HG02973 (cell line): ENCODE results near the gene PRPF19.

ENCODE experiments used
- ATAC-seq: cut with Tn5 transposase; IDR thresholded peaks from one replicate; pipeline ENCODE4 v1.9.1; 2021; ENCODE audit warnings: moderate library complexity; ENCODE audit not compliant: unreplicated experiment

The PRPF19 gene

DNA sequence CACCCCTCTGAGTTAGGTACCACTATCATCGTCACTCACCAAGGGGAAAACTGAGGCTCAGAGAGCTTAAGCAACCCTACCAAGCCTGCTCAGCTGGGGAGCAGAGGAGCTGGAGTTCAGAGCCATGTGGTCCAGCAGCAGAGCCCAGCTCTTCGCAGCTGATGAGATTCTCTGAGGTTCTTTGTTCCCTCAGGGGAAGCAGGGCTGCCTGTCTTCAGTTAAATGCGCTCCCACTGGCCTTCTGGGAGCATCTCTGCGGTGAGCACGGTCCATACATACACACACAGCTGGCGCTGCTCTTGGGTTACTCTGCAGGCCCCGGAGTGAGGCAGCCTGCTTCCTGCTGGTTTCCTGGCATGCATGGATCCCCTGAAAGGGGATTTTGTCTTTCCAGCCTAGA is 45.4 kb downstream of the PRPF19 start:
- no peak for ATAC-seq

DNA sequence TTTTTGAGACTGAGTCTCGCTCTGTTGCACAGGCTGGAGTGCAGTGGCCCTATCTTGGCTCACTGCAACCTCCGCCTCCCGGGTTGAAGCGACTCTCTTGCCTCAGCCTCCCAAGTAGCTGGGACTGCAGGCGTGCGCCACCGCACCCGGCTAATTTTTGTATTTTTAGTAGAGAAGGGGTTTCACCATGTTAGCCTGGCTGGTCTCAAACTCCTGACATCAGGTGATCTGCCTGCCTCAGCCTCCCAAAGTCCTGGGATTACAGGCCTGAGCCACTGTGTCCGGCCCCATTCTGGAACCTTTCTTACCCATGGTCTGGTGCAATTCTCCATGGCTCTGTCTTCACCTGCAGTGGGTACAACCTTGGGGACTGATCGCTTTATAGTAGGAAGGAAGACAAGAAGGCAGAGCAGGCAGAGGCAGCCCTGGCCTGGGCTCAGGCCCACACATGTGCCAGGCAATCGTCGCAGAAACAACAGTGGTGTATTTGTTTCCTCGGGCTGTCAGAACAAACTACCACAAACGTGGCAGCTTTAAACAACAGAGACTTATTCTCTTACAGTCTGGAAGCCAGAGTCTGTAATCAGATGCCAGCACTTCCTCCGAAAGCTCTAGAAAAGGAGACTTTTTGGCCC is 46.7 kb downstream of the PRPF19 start:
- no peak for ATAC-seq

- no peak for ATAC-seq
Observed at GRCh38 chr11:60858731-60859464, 47.5 kb downstream of the PRPF19 start.

- no peak for ATAC-seq
Observed at GRCh38 chr11:60858236-60858635, 48.1 kb downstream of the PRPF19 start.

DNA sequence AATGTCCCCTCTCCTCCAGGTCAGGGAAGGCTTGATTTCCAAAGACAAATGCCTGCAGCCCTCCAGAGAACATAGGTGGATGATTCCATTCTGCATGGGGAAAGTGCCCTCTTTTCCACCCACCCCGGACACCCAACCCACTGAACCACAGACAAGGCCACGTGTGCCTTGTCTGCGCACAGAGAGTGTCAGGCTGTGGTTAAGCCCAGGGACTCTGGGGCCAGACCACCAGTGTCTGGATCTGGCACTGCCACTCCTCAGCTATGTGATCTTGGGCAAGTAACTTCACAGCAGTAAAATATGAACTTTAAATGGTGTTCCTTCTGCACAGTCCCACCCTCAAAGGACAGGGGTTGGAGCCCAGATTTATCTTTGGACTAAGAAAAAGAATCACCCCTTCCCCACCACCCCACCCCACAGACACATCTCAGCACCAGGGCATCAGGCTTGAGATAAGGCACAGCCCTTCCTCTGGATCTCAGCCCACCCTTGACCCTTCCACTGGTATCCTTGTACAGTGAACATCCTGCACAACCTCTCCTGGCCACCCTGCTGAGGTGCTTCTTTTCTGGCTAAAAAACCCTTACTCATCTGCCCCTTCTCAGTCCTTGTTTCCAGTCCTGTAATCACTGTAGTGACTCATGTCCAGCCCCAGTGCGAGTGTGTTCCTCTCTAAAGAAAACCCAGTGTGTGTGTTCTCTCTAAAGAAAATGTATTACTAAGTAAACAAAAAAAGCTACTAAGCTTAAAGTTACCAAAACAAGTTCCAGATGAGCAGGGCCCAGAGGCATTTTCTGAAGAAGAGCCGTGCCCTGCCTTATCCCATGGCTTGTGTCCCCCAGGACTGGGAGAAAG is 48.8 kb downstream of the PRPF19 start:
- no peak for ATAC-seq

DNA sequence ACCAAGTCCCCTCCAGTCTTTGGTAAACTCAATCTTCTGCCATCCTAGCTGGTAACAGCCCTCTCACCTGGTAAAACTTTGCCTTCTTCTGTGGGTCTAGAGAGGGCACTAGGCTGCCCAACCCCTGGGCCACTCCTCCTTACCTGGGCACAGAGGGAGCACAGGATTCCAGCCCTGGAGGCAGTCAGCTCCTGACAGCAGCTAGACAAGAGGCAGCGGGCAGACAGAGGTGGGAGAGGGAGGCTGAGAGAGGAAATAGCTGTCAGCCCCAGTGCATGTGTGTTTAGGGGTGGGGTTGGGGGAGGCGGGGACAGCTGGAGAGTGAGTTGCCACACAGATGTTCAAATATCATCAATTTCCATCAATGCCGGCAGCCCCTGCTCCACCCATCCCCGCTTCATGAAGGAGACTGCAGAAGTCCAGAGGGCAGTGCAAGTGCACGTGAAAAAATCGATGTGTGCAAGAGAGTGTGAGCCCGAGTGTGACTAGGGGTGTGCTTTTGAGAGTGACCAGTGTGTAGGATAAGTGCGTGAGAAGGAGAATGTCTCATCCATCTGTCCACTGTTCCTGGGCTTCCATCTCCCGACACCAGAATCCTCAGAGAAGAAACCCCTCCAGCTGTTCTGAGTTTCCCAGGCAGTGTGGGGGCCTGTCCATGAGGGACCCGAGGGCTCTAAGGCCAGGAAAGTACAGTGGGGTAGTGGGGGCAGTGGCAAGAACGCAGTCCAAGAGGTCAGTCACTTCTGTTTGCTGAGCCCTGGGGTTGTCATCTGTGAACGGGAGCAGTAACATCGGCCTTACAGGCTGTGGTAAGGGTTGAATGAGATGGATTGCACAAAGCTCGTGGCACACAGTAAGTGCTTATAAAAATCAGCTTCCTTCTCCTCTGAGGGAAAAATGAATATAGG is 50.4 kb downstream of the PRPF19 start, which contains the start of gene PTGDR2:
Gene PTGDR2 (minus strand): TSS at position 225 of the 908 bp plus-strand sequence. CDS start 2,228 bp downstream, outside the sequence.
- no peak for ATAC-seq

DNA sequence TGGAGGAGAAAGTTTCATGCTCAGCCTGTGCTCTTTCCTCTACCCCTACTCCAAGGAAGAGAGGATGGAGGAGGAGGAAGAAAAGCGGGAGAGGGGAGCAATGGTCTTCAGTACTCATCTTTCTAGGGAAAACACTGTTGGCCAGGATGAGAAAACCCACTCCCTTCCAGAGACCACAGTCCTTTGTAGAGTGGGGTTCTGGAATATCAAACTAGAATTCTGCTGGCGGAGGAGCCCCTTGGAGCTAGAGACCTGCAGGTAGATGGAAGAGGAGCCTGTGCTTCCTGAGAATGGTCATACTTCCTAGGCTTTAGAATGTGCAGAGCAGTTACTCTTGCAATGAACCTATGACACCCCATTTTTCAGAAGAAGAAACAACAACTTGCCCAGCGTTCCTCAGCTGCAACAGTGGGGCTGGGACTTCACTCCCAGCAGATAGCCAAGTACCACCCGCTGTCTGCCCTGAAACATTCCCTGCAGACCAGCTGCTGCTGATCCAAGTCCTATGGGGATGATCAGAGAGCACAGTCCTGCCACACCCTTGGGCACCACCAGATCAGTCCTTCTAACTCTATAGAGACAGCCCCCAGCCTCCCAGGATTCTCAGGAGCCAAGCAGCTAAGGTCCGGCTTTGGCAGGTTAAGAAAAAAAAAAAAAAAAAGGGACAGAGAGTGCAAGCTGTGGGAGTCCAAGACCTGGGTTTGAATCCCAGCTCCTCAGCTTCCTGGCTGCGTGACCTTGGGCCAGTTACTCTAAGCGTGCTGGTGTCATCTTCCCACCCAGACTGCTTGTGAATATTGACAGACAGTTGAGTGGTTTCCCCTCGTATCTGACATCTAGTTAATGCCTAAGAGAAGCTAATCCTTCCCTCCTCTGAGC is 51.3 kb downstream of the PRPF19 start:
- ATAC-seq: no peak

GRCh38 chr11:60854140-60854846 is 52.1 kb downstream of the PRPF19 start:
- ATAC-seq: no peak

GRCh38 chr11:60852982-60853950 is 53.1 kb downstream of the PRPF19 start:
- ATAC-seq: no peak

DNA sequence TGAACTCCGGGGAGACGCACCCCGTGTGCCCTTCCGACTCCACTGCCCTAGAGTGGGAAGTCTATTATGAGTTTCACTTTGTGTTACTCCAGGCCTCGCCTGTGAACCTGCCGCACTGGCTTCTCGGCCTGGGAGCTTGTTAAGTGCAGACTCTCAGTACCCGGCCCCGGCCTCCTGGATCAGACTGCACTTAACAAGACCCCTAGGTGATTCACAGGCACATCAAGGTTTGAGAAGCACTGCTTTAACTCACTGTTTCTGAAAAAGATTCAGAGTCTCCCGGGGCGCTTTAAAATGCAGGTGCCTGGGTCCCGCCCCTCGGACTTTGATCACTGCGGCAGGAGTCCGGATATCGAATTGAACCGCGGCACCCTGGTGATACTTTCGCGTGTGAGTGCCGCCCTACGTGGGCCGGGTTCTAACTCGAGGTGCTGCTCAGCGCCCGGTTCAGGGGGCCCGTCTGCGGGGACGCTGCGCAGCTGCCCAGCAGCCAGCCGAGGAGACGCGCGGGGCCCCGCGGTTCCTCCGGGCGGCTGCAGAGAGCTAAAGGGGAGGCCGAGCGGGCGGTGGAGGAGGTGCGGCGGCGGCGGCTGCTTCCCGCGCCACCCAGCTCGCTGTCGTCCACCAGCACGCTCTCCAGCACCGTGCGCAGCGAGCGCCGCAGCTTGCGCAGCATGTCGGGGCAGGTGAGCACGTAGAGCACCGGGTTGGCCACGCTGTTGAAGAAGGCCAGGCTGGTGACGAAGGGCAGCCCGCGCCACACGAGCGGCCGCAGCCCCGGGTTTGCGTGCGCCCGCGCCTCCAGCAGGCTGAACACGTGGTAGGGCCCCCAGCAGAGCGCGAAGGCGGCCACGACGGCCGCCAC is 54.0 kb downstream of the PRPF19 start:
- ATAC-seq: no peak

- no peak for ATAC-seq
Observed at GRCh38 chr11:60851327-60852104, 54.9 kb downstream of the PRPF19 start.

DNA sequence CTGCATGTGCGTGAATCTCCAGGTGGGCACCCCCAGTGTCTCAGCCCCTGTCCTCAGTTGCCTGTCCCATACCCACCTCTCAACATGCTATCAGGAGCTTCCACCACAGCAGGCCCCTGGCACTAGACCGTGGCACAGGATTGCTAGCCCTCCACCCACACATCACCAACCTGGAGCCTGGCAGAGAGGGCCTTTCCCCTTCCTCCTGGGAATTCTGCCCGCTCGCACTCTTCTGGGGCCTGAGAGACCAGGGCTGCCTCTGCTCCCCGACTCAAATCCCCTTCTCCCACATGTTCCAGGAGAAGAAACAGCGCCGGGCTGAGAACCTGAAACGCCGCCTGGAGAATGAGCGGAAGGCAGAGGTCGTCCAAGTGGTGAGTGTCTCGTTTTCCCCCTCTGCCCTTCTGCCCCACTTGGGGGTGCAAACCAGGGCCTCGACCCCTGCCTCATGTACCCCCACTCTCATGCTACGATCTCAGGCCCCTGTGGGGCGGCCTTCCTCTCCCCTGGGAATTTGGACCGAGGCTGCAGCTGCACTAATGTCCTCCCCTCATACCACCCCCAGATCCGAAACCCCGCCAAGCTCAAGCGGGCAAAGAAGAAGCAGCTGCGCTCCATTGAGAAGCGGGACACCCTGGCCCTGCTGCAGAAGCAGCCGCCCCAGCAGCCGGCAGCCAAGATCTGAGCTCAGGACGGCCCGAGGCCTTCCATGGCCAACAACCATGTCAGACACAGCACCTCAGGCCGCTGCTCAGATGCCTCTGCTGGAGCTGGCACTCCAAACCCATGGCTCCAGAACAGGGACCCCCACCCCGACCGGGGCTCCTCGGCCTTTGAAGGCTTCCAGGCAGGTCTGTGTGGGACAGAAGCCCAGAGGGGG is 56.5 kb downstream of the PRPF19 start:
- ATAC-seq: no peak

DNA sequence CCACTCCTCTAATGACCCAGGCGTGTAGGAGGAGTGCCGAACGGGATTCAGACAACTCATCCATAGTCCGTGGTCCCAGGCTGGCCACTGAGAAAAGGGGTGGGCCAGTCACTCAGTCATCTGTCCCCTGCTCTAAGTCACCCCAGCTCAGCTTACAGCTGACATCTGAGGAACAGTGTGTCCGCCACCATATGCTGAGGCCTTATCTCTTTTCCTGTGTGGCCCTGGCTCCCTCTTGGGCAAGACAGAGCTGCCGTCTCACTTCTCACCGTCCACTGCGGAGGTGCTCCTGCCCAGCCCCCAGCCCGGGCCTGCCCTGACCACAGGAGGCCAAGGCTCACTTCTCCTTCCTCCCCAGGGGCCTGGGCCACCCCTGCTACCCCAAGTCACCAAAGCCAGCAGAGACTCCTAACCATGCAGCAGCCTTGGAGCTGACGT is 57.7 kb downstream of the PRPF19 start:
- ATAC-seq: no peak

- no peak for ATAC-seq
Observed at GRCh38 chr11:60847896-60848295, 58.5 kb downstream of the PRPF19 start.

DNA sequence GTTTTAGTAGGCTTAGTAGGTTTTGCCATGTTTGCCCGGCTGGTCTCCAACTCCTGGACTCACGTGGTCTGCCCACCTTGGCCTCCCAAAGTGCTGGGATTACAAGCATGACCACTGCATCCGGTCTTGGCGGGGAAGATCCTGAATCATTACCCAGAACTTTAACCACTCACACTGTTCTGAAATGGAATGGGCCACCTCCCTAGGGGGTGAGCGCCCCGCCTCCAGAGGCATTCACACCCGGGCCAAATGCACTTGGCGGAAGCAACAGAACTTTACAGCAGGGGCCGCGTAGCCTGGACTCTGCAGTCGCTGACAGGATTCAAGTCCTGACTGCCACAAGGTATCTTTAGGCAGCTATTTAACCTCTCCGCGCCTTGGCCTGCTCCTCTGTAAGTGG is 59.1 kb downstream of the PRPF19 start:
- ATAC-seq: no peak
